GM21515 (cell line): ENCODE measurements around the gene ARHGAP26.

ENCODE experiments used
- ATAC-seq: cut with Tn5 transposase; IDR thresholded peaks from one replicate; pipeline ENCODE4 v1.9.1; 2021; ENCODE audit not compliant: unreplicated experiment

Gene ARHGAP26

GRCh38 chr5:143149759-143150158 lies 379.6 kb downstream of the ARHGAP26 start:
- ATAC-seq, result no peak

- no peak for ATAC-seq
These were observed 381.0 kb downstream of the ARHGAP26 start for GRCh38 chr5:143151056-143151700.

GRCh38 chr5:143152445-143152844 lies 382.3 kb downstream of the ARHGAP26 start:
- ATAC-seq, result no peak

GRCh38 chr5:143153332-143154119 lies 383.3 kb downstream of the ARHGAP26 start:
- ATAC-seq, result no peak

- no peak for ATAC-seq
These were observed 384.6 kb downstream of the ARHGAP26 start for GRCh38 chr5:143154510-143155370.

GRCh38 chr5:143155455-143155854 lies 385.3 kb downstream of the ARHGAP26 start:
- ATAC-seq, result no peak

GRCh38 chr5:143156086-143156485 lies 385.9 kb downstream of the ARHGAP26 start:
- no peak for ATAC-seq

GRCh38 chr5:143156572-143156971 lies 386.4 kb downstream of the ARHGAP26 start:
- no peak for ATAC-seq

GRCh38 chr5:143159031-143159430 lies 388.9 kb downstream of the ARHGAP26 start:
- ATAC-seq, result no peak

- ATAC-seq, result no peak
These were observed 391.8 kb downstream of the ARHGAP26 start for GRCh38 chr5:143161885-143162540.

GRCh38 chr5:143162810-143163209 lies 392.6 kb downstream of the ARHGAP26 start:
- no peak for ATAC-seq

GRCh38 chr5:143164557-143164956 lies 394.4 kb downstream of the ARHGAP26 start:
- no peak for ATAC-seq

- no peak for ATAC-seq
These were observed 395.1 kb downstream of the ARHGAP26 start for GRCh38 chr5:143165049-143165880.

- no peak for ATAC-seq
These were observed 395.9 kb downstream of the ARHGAP26 start for GRCh38 chr5:143166090-143166489.

- no peak for ATAC-seq
These were observed 396.7 kb downstream of the ARHGAP26 start for GRCh38 chr5:143166661-143167420.

- no peak for ATAC-seq
These were observed 398.1 kb downstream of the ARHGAP26 start for GRCh38 chr5:143168171-143168741.

- ATAC-seq, result no peak
These were observed 399.0 kb downstream of the ARHGAP26 start for GRCh38 chr5:143168921-143169810.

- no peak for ATAC-seq
These were observed 399.9 kb downstream of the ARHGAP26 start for GRCh38 chr5:143170104-143170503.
